CD4-positive, alpha-beta T cell (primary cell): ENCODE measurements around the gene NFIC. TPM values are rescaled to one million over a fixed set of nuclear protein-coding genes. Genes with fewer than 3 reads are reported as not detected.

Experiments used
- ATAC-seq: fragments of 200-7000 bp; cut with Tn5 transposase; one replicate; pipeline ENCODE4 v1.10.0; 2022; ENCODE audit warnings: mild to moderate bottlenecking; ENCODE audit not compliant: poor library complexity
- CTCF ChIA-PET: fragments of 350-600 bp; sonication (Branson Sonifier 250); formaldehyde crosslinking; loops from one replicate; lab custom pipeline; 2021; ENCODE audit warnings: antibody characterized with exemption, inconsistent platforms; lab: Charles Lee
- POLR2A ChIA-PET: fragments of 350-600 bp; sonication (Branson Sonifier 250); formaldehyde crosslinking; loops from one replicate; lab custom pipeline; 2021; ENCODE audit warnings: antibody characterized with exemption, inconsistent platforms; lab: Charles Lee
- DNase-seq, 14 experiments: peaks; one replicate each; pipeline ENCODE4 v3.0.0-alpha.2; 2013 to 2020; ENCODE audit warnings: mixed read lengths in 2 of 14
- H3K27ac ChIP-seq, 2 donors: one replicate each; pipeline versions ENCODE4 v1.5.1 to v1.7.0; 2013; ENCODE audit warnings: low read length in 2 of 2, low read depth in 1 of 2, mild to moderate bottlenecking in 1 of 2
- H3K27me3 ChIP-seq, 2 experiments: 1 replicate in 1 of 2; 2 replicates in 1 of 2; pipeline versions ENCODE4 v1.6.1 to v1.7.0; 2013; ENCODE audit warnings: low read length in 2 of 2, control low read depth in 1 of 2, mild to moderate bottlenecking in 1 of 2, moderate library complexity in 1 of 2; ENCODE audit not compliant: insufficient read depth in 2 of 2, control insufficient read depth in 1 of 2
- H3K36me3 ChIP-seq: one replicate; pipeline ENCODE4 v1.6.1; 2013; ENCODE audit warnings: low read length, control low read depth; ENCODE audit not compliant: insufficient read depth
- H3K4me1 ChIP-seq: one replicate; pipeline ENCODE4 v1.6.1; 2013; ENCODE audit warnings: low read length, control low read depth; ENCODE audit not compliant: insufficient read depth
- H3K4me3 ChIP-seq: one replicate; pipeline ENCODE4 v1.5.1; 2013; ENCODE audit warnings: mild to moderate bottlenecking, low read length, moderate library complexity
- H3K9me3 ChIP-seq, 2 experiments: 1 replicate in 1 of 2; 2 replicates in 1 of 2; pipeline versions ENCODE4 v1.6.1 to v1.7.0; 2013; ENCODE audit warnings: low read length in 2 of 2, mild to moderate bottlenecking in 2 of 2, control low read depth in 1 of 2, moderate library complexity in 1 of 2; ENCODE audit not compliant: control insufficient read depth in 1 of 2, insufficient read depth in 1 of 2
- H3K27ac Mint-ChIP-seq: one replicate; pipeline ENCODE4 v1.8.0; 2020; ENCODE audit warnings: mixed read lengths
- H3K27me3 Mint-ChIP-seq: one replicate; pipeline ENCODE4 v1.8.0; 2021; ENCODE audit warnings: mixed read lengths
- H3K36me3 Mint-ChIP-seq: one replicate; pipeline ENCODE4 v1.8.0; 2021; ENCODE audit warnings: low read depth, mixed read lengths
- H3K4me1 Mint-ChIP-seq: one replicate; pipeline ENCODE4 v1.8.0; 2021; ENCODE audit warnings: low read depth, mixed read lengths
- H3K4me3 Mint-ChIP-seq: one replicate; pipeline ENCODE4 v1.8.0; 2020; ENCODE audit warnings: mild to moderate bottlenecking, mixed read lengths
- H3K9me3 Mint-ChIP-seq: one replicate; pipeline ENCODE4 v1.8.0; 2020; ENCODE audit warnings: mixed read lengths
- intact Hi-C, 2 experiments: fragments of 100-400 bp; cut with DNase I in 1 of 2; cut with micrococcal nuclease in 1 of 2; formaldehyde crosslinking; loops; one replicate each; pipeline versions ENCODE4 v1.15.1 to v1.9.0; 2023 to 2025; cut with DNase I, micrococcal nuclease
- total RNA-seq, 174 experiments: library from RNA in 2 of 174; stranded (reverse) in 2 of 174; gene quantifications; one replicate each; pipeline ENCODE4 v1.2.3 and lab custom pipeline; 2021 to 2026
- TF ChIP-seq, protein P1 (sequence below): fragments of 200-600 bp; IDR thresholded peaks from one replicate; pipeline ENCODE4 v1.8.0; 2022; ENCODE audit warnings: antibody characterized with exemption, mild to moderate bottlenecking

The NFIC gene
- total RNA-seq, 2 experiments from 2014 or later = 22.1 to 22.2 TPM

DNA sequence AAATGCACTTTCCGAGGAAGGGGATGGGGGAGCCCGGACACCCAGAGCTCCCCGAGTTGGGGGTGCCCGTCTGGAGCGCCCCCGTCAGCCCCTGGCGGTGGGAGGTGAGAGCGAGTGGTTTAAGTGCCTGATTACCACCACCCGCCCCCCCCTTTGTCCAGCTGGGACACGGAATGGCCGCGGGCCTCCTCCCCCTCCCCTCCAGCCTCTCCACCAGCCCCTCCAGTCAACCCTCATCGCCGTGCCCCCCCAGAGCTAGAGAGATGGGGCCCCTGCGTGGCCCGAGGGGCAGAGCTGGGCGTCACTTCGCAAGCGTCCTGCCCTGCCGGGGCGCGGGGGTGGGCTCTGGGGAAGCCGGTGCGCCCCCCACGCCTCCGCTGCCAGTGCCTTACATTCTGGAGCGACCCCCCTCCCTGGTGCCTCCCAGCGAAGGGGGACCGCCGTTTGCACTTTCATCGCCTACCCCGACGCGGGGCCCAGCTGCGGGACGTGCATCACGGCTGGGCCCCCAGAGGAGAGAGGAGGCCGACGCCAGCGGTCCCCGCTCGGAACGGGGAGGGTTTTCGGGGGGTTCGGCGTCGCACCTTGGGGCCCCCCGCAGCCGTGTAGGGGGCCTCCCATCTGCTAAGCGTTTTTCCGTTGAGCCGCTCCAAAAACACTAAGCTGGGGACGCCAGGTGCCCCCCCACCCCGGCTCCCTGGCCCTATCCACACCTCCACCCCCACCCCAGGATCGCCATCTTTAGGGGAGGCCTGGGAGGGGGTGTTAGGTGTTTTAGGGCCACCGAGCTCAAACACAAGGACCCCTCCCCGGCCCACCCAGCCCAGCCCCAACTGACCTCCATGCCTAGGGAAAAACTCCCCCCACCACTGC is 97.6 kb downstream of the NFIC start:
- peaks cover 13% of the 10 kb centered on the region for H3K36me3 Mint-ChIP-seq
- Histone ChIP-seq H3K9me3 (no peaks in the 10 kb centered on the region), H3K4me1 (peaks cover 3% of the 10 kb centered on the region), H3K36me3 (peaks cover 4% of the 10 kb centered on the region), H3K27ac (no peak overlapping the region), H3K27me3 (no peaks in the 10 kb centered on the region), H3K4me3 (no peak overlapping the region)
- no peak overlapping the region for H3K27ac Mint-ChIP-seq
- DNase-seq (no peak), ATAC-seq (no peak)
- CTCF ChIA-PET = no interaction called here
- no peak overlapping the region for H3K4me3 Mint-ChIP-seq
- H3K4me1 Mint-ChIP-seq = no peaks in the 10 kb centered on the region
- POLR2A ChIA-PET = no interaction called here
- no peaks in the 10 kb centered on the region for H3K27me3 Mint-ChIP-seq
- H3K9me3 Mint-ChIP-seq = no peaks in the 10 kb centered on the region
- TF ChIP-seq, protein P1, sequence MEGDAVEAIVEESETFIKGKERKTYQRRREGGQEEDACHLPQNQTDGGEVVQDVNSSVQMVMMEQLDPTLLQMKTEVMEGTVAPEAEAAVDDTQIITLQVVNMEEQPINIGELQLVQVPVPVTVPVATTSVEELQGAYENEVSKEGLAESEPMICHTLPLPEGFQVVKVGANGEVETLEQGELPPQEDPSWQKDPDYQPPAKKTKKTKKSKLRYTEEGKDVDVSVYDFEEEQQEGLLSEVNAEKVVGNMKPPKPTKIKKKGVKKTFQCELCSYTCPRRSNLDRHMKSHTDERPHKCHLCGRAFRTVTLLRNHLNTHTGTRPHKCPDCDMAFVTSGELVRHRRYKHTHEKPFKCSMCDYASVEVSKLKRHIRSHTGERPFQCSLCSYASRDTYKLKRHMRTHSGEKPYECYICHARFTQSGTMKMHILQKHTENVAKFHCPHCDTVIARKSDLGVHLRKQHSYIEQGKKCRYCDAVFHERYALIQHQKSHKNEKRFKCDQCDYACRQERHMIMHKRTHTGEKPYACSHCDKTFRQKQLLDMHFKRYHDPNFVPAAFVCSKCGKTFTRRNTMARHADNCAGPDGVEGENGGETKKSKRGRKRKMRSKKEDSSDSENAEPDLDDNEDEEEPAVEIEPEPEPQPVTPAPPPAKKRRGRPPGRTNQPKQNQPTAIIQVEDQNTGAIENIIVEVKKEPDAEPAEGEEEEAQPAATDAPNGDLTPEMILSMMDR = no peak
- intact Hi-C loops = no loop called here

DNA sequence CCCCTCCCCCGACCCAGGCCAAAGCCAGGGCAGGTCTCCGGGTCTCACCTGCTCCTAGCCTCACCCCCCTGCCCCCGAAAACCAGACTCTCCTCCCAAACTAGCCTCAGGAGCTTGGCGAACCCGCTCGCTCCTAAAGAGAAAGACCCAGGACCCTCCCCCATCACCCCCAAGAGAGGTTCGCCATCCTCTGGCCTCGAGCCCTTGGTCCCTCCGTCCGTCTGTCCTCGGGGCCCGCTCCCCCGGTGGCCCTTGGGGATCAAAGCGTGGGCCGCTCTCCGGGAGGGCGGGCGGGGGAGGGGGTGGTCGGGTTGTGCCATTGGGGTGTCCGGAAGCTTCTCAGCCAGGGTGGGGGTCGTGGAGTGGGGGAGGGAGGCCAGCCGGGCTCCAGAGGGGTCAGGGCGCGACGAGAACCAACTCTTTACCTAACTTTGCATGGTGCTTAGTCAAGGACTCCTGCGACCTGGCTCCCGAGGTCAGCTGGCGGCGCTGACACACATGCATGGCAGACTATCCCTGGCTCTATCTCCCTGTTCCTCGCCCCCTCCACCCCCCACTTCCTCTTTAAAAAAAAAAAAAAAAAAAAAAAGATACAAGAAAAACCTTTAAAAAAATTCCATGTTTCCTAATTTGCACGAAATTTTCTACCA is 98.3 kb downstream of the NFIC start:
- H3K27ac Mint-ChIP-seq = no peak overlapping the region
- no peak for ATAC-seq
- H3K36me3 ChIP-seq = peaks cover 4% of the 10 kb centered on the region
- no peaks in the 10 kb centered on the region for H3K27me3 Mint-ChIP-seq
- no peaks in the 10 kb centered on the region for H3K27me3 ChIP-seq
- no peak for DNase-seq
- no peaks in the 10 kb centered on the region for H3K4me1 ChIP-seq
- no peaks in the 10 kb centered on the region for H3K9me3 Mint-ChIP-seq
- H3K4me1 Mint-ChIP-seq = no peaks in the 10 kb centered on the region
- no peaks in the 10 kb centered on the region for H3K9me3 ChIP-seq
- TF ChIP-seq, protein P1 = no peak
- no peak overlapping the region for H3K27ac ChIP-seq
- POLR2A ChIA-PET = no interaction called here
- no peak overlapping the region for H3K4me3 ChIP-seq
- H3K36me3 Mint-ChIP-seq = peaks cover 13% of the 10 kb centered on the region
- intact Hi-C loops = no loop called here
- CTCF ChIA-PET = interaction anchor here (0.7 kb wide), 1 partner anchor 1251 kb away, joined by 3 read pairs; no protein-coding TSS in a partner anchor
- no peak overlapping the region for H3K4me3 Mint-ChIP-seq

DNA sequence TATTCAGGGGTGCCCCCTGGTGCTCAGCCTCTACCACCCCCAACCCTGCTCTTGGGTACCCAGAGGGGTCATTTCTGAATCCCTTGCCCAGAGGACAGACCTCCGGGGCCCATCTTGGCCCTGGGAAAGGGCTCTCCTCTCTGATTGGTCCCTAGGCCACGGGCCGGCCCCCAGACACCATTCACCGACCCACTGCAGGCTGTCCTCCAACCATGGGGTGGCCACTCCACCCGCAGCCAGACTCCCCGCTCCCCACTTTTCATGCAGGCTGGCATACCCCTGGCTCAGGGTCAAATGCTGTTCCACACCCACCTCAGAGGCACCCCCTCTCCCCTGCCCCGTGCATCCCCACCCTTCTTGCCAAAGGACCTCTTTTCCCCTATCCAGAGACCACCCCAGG is 99.2 kb downstream of the NFIC start:
- H3K27ac Mint-ChIP-seq = no peak overlapping the region
- DNase-seq (no peak), ATAC-seq (no peak)
- H3K4me3 Mint-ChIP-seq = no peak overlapping the region
- H3K36me3 Mint-ChIP-seq = peaks cover 10% of the 10 kb centered on the region
- H3K27me3 Mint-ChIP-seq = no peaks in the 10 kb centered on the region
- Histone ChIP-seq H3K9me3 (no peaks in the 10 kb centered on the region), H3K27ac (no peak overlapping the region), H3K27me3 (no peaks in the 10 kb centered on the region), H3K4me1 (no peaks in the 10 kb centered on the region), H3K4me3 (no peak overlapping the region), H3K36me3 (peaks cover 4% of the 10 kb centered on the region)
- TF ChIP-seq, protein P1 = no peak
- ChIA-PET CTCF (interaction anchor here (0.7 kb wide), 1 partner anchor 1252 kb away, joined by 3 read pairs; no protein-coding TSS in a partner anchor), POLR2A (no interaction called here)
- H3K9me3 Mint-ChIP-seq = no peaks in the 10 kb centered on the region
- intact Hi-C loops = no loop called here
- no peaks in the 10 kb centered on the region for H3K4me1 Mint-ChIP-seq
